ENCODE data around the gene OR2T5.
"Not testable (repeated sequence)": the region's sequence is repeated elsewhere in the genome, so short reads cannot be mapped to it uniquely, and the experiment has no call there.

OR2T5 gene, protein sequence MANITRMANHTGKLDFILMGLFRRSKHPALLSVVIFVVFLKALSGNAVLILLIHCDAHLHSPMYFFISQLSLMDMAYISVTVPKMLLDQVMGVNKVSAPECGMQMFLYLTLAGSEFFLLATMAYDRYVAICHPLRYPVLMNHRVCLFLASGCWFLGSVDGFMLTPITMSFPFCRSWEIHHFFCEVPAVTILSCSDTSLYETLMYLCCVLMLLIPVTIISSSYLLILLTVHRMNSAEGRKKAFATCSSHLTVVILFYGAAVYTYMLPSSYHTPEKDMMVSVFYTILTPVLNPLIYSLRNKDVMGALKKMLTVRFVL

DNA sequence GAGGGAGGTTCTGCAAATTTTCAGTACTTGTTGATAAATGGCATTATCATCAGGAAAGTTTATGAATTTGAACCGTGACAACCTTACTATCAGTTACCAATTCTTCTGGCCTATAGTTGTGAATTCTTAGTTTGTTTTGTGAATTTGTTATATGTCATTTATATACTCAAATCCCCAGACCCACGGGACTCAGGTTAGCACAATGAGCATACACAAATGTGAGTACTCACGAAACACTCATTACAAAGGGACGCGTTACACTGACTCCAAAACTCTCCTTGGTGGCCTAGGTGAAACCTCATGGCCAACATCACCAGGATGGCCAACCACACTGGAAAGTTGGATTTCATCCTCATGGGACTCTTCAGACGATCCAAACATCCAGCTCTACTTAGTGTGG is at the start of gene OR2T5:
TSS of gene OR2T5 (plus strand) at position 301 of the 400 bp plus-strand sequence. CDS start at position 301, 0 bp downstream.
- DNase-seq (ENCODE audit: low spot score): not testable (repeated sequence)

DNA sequence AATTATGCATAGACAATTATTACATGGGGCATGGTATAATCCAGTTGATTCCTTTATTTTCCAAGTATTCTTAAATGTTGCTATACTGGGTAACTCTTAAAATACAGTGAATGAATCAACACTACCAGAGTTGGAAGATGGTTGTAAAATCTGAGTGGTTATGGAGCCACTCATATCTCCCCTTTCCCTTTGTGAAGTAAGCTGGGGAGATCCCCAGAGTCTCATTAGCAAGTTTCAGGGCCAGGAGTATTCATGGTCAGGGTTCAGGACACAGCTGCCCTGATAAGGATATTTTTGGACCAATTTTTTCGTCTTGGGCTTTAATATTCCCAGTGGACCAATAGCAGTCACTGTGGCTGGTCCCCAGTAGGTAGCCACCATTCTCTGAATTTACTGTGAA is 49.7 kb upstream of the OR2T5 start:
- not testable (repeated sequence) for DNase-seq (ENCODE audit: low spot score)

DNA sequence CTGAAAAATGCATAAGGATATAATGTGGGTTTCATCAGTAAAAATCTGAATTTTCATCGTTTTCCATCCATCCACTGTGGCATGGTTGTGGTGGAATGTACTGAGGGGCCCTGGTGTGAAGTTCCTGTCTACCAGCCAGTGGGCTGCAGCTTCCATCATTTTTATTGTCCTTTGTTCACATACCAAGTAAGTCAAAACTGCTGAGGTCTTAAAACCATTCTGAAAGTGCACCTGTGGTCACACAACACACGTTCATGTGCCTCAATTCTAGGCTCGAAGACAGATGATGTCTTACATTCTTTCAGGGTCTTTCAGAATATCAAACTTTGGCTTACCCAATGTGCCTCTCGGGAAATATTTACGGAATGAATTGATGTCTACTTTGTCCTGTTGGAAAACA is 49.1 kb upstream of the OR2T5 start:
- DNase-seq (ENCODE audit: low spot score): not testable (repeated sequence)

DNA sequence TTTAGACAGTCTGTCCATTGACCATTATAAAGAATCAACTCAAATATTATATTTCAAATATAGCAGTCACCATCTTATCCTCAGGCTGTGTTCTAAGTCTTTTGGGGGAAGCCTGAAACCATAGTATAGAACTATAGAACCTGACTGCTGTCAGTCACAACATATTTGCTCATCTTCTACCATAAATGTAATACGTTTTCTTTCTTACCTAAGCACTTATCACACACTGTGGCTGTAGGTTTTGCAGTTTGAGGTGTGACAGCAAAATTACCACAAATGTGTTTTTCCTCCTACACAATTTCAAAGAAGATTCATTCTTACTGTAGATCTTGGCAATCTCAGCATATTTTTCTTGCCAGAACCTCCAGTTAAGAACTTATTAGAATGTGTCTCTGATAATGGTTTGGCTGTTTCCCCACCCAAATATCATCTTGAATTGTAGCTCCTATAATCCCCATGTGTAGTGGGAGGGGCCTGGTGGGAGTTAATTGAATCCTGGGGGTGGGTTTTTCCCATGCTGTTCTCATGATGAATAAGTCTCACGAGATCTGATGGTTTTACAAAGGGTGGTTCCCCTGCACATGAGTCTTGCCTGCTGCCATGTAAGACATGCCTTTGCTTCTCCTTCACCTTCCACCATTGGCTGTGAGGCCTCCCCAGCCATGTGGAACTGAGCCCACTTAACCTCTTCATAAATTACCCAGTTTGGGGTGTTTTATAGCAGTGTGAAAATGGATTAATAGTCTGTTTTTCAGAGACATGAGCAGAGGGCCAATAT is 45.7 kb upstream of the OR2T5 start:
- not testable (repeated sequence) for DNase-seq (ENCODE audit: low spot score)

DNA sequence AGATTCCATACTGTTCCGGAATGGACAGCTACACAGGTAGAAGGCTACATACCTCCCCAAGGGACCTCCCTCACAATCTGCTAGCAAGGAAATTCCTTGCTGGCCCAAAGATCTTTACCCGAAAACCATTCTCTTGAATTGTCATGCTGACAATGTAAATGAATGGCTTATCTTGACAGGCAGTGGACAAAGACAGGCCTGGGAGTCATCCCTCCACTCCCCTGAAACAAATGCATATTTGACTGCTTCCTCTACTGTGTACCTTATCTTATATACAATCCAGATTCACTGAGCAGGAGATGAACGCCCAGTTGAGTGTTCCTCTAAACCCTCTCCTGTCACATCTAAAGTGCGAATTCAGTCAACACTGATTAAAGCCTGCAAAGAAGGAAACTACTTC is 43.8 kb upstream of the OR2T5 start:
- DNase-seq (ENCODE audit: low spot score): not testable (repeated sequence)

DNA sequence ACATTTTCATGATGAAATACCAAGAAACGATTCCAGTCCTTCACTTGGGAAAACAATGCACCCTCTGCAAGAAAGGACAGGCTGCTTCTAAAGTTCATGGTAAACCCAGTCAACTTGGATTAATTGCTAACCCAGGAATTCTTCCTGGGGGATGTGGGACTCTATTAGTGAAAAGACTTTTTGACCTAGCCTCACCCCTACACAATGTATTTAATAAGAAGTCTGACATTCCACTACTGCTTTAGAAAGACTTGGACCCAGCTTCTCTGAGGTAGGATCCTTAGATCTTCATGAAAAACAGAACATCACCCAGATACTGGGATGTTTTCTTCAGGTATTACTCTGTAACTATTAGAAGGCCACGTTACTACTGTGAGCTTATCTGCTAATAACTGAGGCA is 43.0 kb upstream of the OR2T5 start, which contains the start of gene OR2T2:
TSS of gene OR2T2 (plus strand) at position 239 of the 400 bp plus-strand sequence. CDS start 7,161 bp downstream, outside the sequence.
- not testable (repeated sequence) for DNase-seq (ENCODE audit: low spot score)

DNA sequence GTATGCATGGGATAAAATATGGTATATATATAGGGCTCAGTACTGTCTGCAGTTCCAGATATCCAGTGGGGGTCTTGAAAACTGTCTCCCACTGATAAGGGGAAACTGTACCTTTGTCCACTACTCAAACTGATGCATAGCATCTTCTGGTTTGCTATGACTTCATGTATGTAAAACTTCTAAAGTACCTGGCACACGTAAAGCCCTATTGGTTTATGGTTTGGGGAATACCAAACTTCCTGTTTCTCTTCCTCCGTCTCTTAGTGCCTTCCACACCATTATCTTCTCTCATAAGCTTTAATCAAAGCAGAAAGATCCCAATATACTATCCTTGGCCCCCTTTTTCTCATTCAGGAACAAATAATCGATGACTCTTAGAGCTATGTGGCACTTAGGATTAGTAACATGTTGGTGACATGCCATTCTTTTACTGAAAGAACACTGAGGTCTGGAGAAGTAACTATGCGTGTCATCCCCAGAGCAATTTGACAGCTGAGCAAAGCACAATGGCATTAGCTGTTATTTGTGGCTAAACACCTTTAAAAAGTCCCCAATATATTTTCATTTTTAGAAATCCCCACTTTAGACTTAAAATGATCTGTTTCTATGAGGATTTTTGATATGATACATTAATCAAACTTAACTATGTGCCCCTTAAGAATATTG is 39.8 kb upstream of the OR2T5 start:
- not testable (repeated sequence) for DNase-seq (ENCODE audit: low spot score)

DNA sequence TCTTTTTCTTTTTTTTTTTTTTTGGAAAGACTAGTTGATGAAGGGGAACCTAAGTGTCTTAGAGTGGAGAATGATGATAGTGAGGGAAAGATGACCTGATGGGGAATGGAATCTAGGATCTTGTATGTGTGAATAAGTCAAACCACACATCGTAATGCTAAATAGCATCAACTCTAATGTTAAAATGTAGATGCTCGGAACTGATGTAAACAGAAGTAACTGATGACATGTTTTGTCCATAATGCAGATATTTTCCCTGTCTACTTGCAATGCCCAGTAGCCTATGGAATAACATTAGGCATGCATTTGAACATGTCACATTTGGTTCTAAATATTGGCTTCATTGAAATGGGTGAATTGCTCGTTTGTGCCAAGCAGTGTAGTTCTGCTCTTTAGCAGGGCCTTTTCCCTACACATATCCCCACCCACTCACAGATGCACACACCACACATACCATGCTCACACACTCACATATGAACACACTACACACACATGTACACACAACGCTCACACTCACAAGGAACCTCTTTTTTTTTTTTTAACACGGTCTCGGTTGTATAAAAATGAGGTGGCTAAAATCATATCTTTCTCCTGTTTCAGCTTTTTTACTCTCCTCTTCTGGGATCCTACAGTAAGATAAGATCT is 38.4 kb upstream of the OR2T5 start:
- DNase-seq (ENCODE audit: low spot score): not testable (repeated sequence)

DNA sequence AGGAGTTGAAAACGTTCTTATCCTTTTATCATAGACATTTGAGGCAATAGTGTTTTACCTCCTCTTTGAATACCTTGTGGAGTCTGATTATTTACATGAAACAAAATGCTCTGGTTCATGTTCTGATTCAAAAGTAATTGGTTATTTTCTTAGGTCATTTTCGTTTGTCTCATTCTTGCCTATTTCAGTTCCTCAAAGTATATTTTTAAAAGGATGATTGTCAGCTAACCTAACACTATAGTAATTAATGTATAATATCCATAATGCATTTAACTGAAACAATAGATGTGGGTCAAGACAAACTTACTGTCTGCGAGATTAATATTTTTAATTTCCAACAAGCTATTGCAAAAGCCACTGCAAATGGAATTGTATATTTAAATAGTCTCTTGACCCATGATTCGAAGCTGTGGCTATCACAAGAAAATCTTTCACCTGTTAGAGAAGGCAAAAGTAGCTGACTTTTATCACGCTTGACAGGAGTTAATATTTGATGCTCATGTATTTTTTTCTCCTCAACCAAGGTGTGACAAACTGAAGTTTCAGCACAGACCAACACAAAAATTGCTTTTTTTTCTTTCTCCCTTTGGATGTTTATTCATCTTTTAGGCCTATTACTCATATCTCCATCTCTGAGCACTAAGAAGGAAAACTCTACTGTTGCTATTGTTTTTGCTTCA is 37.8 kb upstream of the OR2T5 start:
- not testable (repeated sequence) for DNase-seq (ENCODE audit: low spot score)

DNA sequence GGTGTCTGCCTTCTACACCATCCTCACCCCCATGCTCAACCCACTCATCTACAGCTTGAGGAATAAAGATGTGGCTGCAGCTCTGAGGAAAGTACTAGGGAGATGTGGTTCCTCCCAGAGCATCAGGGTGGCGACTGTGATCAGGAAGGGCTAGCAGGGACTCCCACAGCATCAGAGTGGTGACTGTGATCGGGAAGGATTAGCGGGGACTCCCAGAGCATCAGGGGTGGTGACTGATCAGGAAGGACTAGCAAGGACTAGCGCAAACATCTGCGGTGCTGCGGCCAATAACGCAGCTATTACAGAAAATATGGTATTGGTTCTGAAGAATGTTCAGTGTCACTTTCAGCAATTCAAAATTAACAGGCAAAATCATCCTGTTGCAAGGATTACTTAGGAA is 34.8 kb upstream of the OR2T5 start:
- not testable (repeated sequence) for DNase-seq (ENCODE audit: low spot score)

DNA sequence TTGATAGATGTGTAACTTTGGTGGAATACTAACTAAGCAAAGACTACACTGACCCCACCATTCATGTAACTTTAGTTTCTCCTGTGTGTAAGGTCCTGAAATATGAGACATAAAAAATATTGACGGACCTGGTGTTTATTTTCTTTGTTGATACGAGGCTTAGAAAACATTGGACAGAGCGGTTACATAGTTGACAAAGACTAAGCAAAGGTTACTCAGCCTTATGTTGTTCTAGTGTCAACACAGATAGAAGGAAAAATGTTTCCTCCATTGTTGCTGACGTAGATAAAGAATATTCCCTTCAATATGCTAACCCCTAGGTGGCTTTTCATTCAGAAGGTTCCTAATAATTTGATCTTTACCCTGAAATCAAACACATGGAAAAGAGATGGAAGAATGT is 33.3 kb upstream of the OR2T5 start:
- DNase-seq (ENCODE audit: low spot score): not testable (repeated sequence)

DNA sequence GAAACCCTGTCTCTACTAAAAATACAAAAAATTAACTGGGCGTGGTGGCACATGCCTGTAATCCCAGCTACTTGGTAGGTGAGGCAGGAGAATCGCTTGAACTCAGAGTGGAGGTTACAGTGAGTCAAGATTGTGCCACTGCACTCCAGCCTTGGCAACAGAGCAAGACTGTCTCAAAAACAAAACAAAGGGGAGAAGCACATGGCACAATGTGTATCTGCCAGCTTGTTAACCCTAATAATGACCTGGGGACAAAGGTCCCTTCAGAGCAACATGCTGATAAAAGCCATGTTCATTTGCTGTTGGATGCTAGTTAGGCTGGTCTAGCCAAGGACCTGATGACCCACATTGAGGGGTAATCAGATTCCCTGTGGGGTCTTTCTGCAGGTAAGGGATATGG is 31.8 kb upstream of the OR2T5 start:
- not testable (repeated sequence) for DNase-seq (ENCODE audit: low spot score)

DNA sequence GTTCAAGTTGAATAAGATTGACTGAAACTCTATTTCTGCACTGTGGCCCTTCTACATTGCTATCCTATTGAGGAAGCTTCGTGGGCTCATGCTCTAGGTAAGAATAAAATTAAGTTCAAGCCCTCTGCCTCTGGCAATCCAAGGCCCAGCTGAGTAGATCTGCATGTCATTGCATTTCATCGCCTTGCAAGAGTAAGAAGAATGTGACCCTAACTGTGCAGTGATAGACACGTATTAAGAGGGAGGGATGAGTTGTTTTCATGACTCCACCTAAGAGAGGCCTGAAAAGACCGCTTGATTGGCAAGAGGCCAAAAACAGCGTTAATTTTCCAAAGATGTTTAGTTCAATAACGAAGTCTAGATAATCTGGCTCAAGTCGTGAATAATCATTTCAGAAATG is 29.3 kb upstream of the OR2T5 start:
- not testable (repeated sequence) for DNase-seq (ENCODE audit: low spot score)

DNA sequence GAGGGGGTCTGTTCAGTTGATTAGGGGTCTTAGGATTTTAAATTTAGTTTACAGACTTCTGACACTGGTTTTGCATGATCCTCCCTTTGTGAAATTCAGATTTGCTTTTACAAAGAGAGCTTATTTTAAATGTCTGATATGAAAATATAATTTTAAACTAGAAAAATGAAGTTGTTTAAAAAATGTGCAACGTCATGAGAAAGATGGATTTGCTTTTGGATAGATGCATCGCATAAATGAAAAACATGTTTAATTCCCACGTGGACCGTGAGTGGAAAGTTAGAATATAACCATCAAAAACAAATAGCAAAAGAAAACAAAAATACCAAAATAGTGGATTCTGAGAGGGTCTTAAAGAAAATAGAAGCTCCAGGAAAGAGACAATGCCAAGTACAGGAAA is 17.2 kb upstream of the OR2T5 start:
- DNase-seq (ENCODE audit: low spot score): no peak

DNA sequence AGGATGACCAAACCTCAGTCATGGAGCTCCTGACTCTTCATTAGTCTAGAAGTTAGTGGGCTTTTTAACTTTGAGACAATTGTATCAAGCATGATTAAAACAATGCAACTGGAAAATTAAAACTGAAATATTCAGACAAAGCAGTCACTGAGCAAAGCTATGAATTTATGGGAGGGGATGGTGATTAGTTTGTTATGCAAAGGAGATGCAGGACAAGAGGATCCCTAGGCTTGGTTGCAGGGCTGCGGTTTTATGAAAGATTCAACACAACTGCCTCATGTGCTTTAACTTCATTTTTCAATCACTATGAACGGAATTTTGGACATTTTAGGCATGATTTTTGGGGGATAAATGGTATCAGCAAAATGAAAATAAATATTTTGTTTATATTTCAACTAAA is 16.3 kb upstream of the OR2T5 start:
- DNase-seq (ENCODE audit: low spot score): not testable (repeated sequence)

DNA sequence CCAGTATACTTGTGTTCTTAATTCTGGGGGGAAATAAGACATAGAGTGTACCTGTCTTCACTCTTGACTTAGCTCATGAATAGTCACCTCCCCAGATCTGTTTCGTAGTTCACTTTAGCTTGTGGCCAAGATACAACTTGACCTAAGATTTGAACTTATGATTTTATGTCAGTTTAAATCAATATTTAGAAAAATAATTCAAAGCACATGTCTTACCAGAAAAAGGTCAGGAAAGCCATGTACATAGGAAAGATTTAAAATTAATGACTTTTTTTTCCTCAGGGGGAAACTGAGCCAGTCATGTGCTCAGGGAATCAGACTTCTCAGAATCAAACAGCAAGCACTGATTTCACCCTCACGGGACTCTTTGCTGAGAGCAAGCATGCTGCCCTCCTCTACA is 15.3 kb upstream of the OR2T5 start, which contains the start of gene OR2T3:
TSS of gene OR2T3 (plus strand) at position 301 of the 400 bp plus-strand sequence. CDS start at position 301, 0 bp downstream.
- not testable (repeated sequence) for DNase-seq (ENCODE audit: low spot score)

DNA sequence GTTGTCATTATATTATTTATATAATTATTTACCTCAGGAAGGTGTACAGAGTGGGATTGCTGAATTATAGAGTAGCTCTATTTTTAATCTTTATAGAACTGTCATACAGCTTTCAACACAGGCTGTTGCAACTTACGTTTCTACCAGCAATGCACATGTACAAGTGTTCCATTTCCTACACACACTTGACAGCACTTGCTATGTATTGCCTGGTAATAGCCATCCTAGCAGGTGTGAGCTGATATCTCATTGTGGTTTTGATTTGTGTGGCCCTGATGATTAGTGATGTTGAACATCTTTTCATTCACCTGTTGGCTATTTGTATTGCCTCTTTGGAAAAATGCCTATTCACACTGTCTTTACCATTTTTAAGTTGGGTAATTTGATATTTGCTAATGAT is 12.7 kb upstream of the OR2T5 start:
- DNase-seq (ENCODE audit: low spot score): not testable (repeated sequence)

DNA sequence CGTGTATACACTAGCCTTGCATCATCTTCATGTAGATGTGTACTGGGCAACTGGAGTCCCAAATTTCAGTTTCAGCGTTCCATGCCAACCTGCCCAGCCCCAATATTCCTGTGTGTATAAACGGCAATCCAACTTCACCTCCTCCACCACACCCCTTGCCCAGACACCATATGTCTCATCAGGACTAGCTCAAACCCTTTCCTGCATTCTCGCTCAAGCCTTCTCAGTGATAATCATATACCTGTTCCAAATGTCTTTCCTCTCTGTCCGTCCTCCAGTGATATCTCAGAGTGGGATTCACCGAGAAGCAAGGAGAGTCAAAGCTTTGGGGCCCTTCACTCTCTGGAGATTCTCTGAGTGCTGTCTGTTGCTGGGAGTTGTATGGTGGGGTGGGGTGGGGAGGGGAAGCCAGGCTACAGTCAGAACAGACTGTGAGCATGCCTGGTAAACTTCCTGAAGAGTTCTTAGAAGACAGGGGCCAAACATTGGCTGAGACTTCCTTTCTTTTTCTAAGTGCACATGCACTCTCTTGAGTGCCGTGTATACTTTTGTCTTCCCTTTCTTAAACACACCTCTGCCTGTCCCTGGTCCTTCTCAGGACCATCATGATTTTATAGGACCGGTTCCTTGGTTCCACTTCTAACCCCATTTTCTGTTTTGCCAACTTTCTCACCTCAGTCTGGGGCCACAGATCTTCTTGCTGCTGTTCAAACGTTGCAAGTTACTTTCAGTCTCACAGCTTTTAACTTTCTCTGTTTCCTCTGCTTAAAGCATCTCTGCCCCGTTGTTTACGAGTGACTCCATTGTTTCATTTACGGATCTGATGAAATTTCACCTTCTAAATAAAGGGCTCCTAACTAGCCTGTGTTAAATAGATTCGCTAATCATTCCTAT is 6.5 kb upstream of the OR2T5 start:
- DNase-seq (ENCODE audit: low spot score): peak; percentile 25

DNA sequence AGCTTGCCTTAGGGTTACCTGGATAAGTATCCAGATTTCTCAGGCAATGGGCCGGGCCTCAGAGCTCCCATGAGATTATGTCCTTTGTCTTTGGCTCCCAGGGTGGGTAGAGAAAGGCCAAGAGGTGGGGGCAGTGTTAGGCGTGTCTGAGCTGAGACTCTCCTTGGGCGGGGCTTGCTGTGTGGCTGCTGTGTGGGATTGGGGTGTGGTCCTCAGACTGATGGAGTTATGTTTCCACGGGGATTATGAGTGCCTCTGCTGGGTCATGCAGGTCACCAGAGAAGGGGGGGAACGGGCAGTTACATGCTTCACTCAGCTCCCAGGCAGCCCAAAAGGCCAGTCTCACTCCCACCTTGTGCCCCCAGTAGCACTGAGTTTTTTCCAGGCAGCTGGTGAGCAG is 8.3 kb downstream of the OR2T5 start:
- not testable (repeated sequence) for DNase-seq (ENCODE audit: low spot score)

Data from CD4-positive, alpha-beta T cell treated with Interleukin-6 at 100 ng/mL for 8 hours (primary cell).